Endothelial cell of umbilical vein (primary cell): ENCODE results near the gene RNF213.

ENCODE experiments used
- CTCF ChIP-seq, 2 donors: IDR thresholded peaks; 1 replicate in 1 of 2; 2 replicates in 1 of 2; pipeline ENCODE4 v1.5.1; 2011; ENCODE audit warnings: low read length in 2 of 2, mild to moderate bottlenecking in 2 of 2, moderate library complexity in 2 of 2, control low read depth in 1 of 2, inconsistent platforms in 1 of 2, low read depth in 1 of 2; ENCODE audit not compliant: insufficient read depth in 1 of 2; ENCODE audit errors: extremely low read depth in 1 of 2
- FOS ChIP-seq: IDR thresholded peaks from 2 replicates; pipeline ENCODE4 v1.6.1; 2011; ENCODE audit warnings: mild to moderate bottlenecking, low read length, moderate library complexity, borderline replicate concordance; ENCODE audit not compliant: insufficient read depth
- GATA2 ChIP-seq: IDR thresholded peaks from 2 replicates; pipeline ENCODE4 v1.7.0; 2011; ENCODE audit warnings: low read depth, mild to moderate bottlenecking, moderate library complexity, mixed read lengths, low read length; ENCODE audit not compliant: insufficient read length, insufficient read depth
- POLR2A ChIP-seq: IDR thresholded peaks from 2 replicates; pipeline ENCODE4 v1.6.1; 2012; ENCODE audit warnings: low read depth, mild to moderate bottlenecking, control low read depth, low read length
- POLR2AphosphoS5 ChIP-seq: IDR thresholded peaks from 2 replicates; pipeline ENCODE4 v1.6.1; 2012; ENCODE audit warnings: low read depth, mild to moderate bottlenecking, control low read depth, low read length, moderate library complexity; ENCODE audit not compliant: insufficient read depth

DNA sequence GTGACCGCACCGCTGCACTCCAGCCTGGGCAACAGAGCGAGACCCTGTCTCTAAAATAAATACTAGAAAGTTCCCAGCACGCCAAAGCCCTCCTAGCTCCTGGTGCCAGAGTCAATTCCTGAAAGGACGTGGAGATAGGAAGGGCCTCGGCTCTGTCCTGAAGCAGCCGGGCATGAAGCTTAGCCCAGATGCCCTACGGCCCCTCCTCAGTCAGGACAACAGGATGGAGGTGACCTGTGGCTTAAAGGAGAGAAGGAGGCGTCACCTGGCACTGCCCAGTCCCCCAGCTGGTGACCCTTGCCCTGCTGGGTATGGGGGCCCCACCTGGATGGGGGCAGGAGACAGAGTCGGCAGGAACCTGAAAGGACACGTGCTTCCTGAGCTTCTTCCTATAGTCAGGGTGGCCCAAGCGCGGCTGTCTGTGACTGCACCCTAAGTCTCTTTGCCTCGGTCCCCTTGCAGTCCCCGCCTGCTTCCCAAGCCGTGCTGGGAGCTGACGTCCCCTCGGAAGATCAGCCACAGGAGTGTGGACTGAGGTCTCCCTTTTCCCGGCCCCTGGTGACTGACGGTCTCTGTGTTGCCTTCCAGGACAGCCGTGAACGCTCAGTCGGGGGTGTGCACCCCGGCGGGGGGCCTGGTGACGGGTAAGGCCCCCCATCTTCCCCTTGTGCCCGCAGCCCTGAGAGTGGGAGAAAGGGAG, 14.9 kb upstream of the RNF213 start:
- TF ChIP-seq CTCF (IDR thresholded peaks at IDR 0.05; ENCODE audit: extremely low read depth in 1 of 2, insufficient read depth in 1 of 2, low read depth in 1 of 2, low read length in 2 of 2), result no peak
- TF ChIP-seq POLR2A, result no peak
- TF ChIP-seq POLR2AphosphoS5, result no peak
- no peak for TF ChIP-seq FOS
- no peak for TF ChIP-seq GATA2
